Nephron progenitor cell (in vitro differentiated cells): ENCODE data around the gene TRIM37.

Source experiments
- DNase-seq: peaks from one replicate; pipeline ENCODE4 v3.0.0; 2021
- H3K27ac Mint-ChIP-seq: 2 replicates; pipeline ENCODE4 v1.8.0; 2021; ENCODE audit warnings: mild to moderate bottlenecking, moderate library complexity, mixed read lengths
- H3K27me3 Mint-ChIP-seq: 2 replicates; pipeline ENCODE4 v1.8.0; 2021; ENCODE audit warnings: mild to moderate bottlenecking, low read depth, mixed read lengths; ENCODE audit not compliant: poor library complexity
- H3K36me3 Mint-ChIP-seq: 2 replicates; pipeline ENCODE4 v1.8.0; 2021; ENCODE audit warnings: low read depth, mixed read lengths
- H3K4me1 Mint-ChIP-seq: 2 replicates; pipeline ENCODE4 v1.8.0; 2021; ENCODE audit warnings: mixed read lengths
- H3K4me3 Mint-ChIP-seq: 2 replicates; pipeline ENCODE4 v1.8.0; 2021; ENCODE audit warnings: mild to moderate bottlenecking, moderate library complexity, mixed read lengths
- H3K9me3 Mint-ChIP-seq: 2 replicates; pipeline ENCODE4 v1.8.0; 2021; ENCODE audit warnings: mild to moderate bottlenecking, moderate library complexity, mixed read lengths
- TF ChIP-seq, protein P1 (sequence below): fragments of 200-600 bp; sonication (generic); IDR thresholded peaks from 2 replicates; pipeline ENCODE4 v1.5.0; 2021; ENCODE audit warnings: antibody characterized with exemption

Gene TRIM37

DNA sequence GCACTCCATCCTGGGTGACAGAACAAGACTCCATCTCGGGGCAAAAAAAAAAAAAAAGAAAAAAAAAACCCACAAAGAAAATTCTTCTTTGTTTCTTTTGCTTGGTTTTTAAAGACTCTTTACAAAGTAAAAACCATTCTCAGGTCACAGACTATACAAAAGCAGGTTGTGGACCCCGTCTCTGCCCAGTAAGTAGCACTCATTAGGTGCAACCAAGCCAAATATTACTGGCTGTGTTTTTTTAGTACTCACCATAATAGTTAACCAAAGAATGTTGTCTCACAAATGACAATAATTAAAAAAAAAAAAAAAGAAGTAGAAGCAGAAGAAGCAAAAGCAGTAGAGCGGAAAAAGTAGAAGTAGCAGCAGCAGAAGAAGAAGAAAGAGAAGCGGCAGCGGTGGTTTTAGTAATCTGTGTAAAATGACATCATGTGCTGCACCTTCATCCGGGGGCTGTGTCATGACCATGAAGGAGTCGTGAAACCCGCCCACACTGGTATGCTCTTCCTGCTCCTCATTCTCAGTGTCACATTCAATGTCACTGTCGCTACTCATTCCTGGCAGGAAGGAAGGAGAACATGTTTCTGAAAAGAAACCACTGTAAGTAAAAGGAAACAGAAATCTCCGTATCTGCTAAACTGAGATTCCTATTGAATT is 105.4 kb downstream of the TRIM37 start:
- TF ChIP-seq, protein P1, sequence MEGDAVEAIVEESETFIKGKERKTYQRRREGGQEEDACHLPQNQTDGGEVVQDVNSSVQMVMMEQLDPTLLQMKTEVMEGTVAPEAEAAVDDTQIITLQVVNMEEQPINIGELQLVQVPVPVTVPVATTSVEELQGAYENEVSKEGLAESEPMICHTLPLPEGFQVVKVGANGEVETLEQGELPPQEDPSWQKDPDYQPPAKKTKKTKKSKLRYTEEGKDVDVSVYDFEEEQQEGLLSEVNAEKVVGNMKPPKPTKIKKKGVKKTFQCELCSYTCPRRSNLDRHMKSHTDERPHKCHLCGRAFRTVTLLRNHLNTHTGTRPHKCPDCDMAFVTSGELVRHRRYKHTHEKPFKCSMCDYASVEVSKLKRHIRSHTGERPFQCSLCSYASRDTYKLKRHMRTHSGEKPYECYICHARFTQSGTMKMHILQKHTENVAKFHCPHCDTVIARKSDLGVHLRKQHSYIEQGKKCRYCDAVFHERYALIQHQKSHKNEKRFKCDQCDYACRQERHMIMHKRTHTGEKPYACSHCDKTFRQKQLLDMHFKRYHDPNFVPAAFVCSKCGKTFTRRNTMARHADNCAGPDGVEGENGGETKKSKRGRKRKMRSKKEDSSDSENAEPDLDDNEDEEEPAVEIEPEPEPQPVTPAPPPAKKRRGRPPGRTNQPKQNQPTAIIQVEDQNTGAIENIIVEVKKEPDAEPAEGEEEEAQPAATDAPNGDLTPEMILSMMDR: no peak
- no peak overlapping the region for H3K4me3 Mint-ChIP-seq
- DNase-seq: no peak
- peaks cover 34% of the 10 kb centered on the region for H3K36me3 Mint-ChIP-seq
- peaks cover 12% of the 10 kb centered on the region for H3K4me1 Mint-ChIP-seq
- peaks cover 3% of the 10 kb centered on the region for H3K27me3 Mint-ChIP-seq
- peak overlapping the region; percentile 72 for H3K27ac Mint-ChIP-seq
- H3K9me3 Mint-ChIP-seq: no peaks in the 10 kb centered on the region

DNA sequence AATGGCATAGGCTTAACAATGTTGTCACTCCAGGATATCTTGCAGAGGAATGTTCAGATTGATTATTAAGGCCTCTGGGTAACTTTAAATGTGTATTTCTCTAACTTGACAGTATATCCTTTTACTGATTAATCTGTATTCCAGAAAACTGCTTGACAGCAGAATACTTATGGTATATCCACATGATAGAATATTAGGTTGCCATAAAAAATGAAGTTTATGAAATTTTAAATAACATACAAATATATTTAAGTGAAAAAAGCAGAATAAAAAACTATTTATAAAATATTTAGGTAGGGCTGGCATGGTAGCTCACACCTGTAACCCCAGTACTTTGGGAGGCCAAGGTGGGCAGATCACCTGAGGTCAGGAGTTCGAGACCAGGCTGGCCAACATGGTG is 106.7 kb downstream of the TRIM37 start:
- Mint-ChIP-seq H3K9me3 (no peaks in the 10 kb centered on the region), H3K27me3 (peaks cover 3% of the 10 kb centered on the region), H3K27ac (no peak overlapping the region), H3K36me3 (peaks cover 34% of the 10 kb centered on the region), H3K4me1 (peaks cover 12% of the 10 kb centered on the region), H3K4me3 (no peak overlapping the region)
- DNase-seq: no peak
- TF ChIP-seq, protein P1: no peak

DNA sequence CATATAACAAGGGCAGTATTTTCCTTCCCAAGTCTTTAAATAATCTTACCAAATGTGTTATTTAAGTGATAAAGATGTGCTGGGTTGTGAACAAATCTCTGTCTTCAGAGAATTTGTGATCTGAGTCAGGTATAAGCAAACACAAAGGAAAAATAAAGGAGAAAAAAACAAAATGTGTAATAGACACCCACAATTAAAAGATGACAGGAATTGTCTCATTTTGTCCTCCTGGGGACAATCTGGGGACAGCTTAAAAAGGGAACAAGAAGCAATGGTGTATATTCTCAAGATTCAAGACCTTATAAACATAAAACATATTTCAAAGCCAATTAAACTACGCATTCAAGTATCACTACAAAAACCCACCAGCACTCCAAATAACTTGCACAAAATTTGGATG is 107.2 kb downstream of the TRIM37 start:
- H3K36me3 Mint-ChIP-seq: peaks cover 34% of the 10 kb centered on the region
- DNase-seq: no peak
- no peaks in the 10 kb centered on the region for H3K9me3 Mint-ChIP-seq
- H3K27ac Mint-ChIP-seq: no peak overlapping the region
- TF ChIP-seq, protein P1: no peak
- H3K4me1 Mint-ChIP-seq: peaks cover 7% of the 10 kb centered on the region
- H3K27me3 Mint-ChIP-seq: peaks cover 3% of the 10 kb centered on the region
- H3K4me3 Mint-ChIP-seq: no peak overlapping the region

DNA sequence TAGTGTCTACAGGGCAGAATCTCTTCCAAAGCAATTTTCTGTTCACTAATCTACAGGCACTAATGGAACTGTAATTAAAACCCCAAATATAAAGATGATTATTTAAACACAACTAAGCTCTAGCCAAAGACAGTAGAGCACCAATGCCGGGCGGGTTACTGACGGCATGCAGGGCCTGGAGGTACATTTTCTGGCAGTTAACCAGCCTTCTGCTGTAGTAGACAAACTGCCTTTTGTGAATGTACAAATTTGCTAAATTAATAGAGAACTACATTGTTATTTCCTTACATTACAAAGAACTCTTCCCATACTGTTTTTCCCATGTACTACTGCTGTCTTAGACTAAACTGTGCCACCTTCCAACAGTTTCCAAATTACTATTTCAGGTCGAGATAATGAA is 107.8 kb downstream of the TRIM37 start:
- Mint-ChIP-seq H3K27ac (no peak overlapping the region), H3K36me3 (peaks cover 34% of the 10 kb centered on the region), H3K9me3 (no peaks in the 10 kb centered on the region), H3K4me3 (no peak overlapping the region), H3K4me1 (peaks cover 7% of the 10 kb centered on the region), H3K27me3 (peaks cover 3% of the 10 kb centered on the region)
- TF ChIP-seq, protein P1: no peak
- no peak for DNase-seq

DNA sequence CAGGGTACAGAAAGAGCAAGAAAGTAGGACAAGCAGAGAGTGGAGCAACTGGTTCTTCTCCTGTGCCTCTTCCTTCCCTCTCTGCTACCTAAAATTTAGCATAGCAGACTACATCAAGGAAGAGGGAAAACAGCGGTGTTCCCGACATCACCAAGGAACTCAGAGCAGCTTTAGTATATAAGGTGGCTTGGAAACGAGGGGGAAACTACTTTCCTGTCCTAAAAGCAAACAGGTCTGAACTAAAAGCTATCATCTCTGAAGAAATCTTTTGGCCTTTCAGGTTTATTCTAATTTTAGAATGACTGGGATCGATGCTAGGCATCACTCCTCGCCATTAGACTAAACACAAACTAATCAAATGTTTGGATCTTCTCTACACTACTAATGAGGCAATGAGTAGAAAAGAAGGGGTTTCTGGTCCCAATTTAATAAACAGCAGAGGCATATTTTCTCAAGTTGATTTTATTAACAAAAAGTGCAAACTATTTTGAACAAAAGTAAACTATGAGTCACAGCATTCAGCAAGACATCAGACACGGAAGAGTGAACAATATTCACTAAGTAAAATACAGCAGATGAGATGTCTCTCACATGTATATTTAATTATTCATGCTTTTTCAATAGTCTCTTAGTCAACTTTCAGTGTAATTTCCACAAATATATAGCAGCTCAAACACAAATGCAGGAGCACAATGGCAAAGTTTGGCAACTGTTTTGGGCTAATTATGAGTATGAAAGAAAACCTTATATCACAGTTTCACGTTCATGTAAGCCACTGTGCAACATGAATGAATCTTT is 108.7 kb downstream of the TRIM37 start:
- H3K9me3 Mint-ChIP-seq: no peaks in the 10 kb centered on the region
- H3K36me3 Mint-ChIP-seq: peaks cover 37% of the 10 kb centered on the region
- H3K27ac Mint-ChIP-seq: peak overlapping the region; percentile 25
- no peak for DNase-seq
- peaks cover 3% of the 10 kb centered on the region for H3K27me3 Mint-ChIP-seq
- H3K4me3 Mint-ChIP-seq: no peak overlapping the region
- TF ChIP-seq, protein P1: no peak
- peaks cover 14% of the 10 kb centered on the region for H3K4me1 Mint-ChIP-seq
